Measurements from ENCODE around the gene CATSPER2.
"Not testable (repeated sequence)": the region's sequence is repeated elsewhere in the genome, so short reads cannot be mapped to it uniquely, and the experiment has no call there.

Gene CATSPER2

GRCh38 chr15:43626937-43627336 lies 21.7 kb downstream of the CATSPER2 start:
- H3K27me3 ChIP-seq (ENCODE audit: control insufficient read depth, insufficient read depth, low read length): peaks cover 13% of the 10 kb centered on the region
- H3K9me3 ChIP-seq (replicated peaks; ENCODE audit: low read length); H3K36me3 ChIP-seq (ENCODE audit: insufficient read depth, low read length); H3K4me2 ChIP-seq (ENCODE audit: low read length); H3K4me3 ChIP-seq (ENCODE audit: low read length); H3K9ac ChIP-seq (ENCODE audit: low read depth, low read length); H3K4me1 ChIP-seq (ENCODE audit: control insufficient read depth, insufficient read depth, low read length): not testable (repeated sequence)

- Histone ChIP-seq H3K9ac (ENCODE audit: low read depth, low read length) (no peak overlapping the region), H3K27me3 (ENCODE audit: control insufficient read depth, insufficient read depth, low read length) (peaks cover 21% of the 10 kb centered on the region), H3K36me3 (ENCODE audit: insufficient read depth, low read length) (no peaks in the 10 kb centered on the region), H3K4me1 (ENCODE audit: control insufficient read depth, insufficient read depth, low read length) (no peaks in the 10 kb centered on the region), H3K4me3 (ENCODE audit: low read length) (no peak overlapping the region), H3K9me3 (replicated peaks; ENCODE audit: low read length) (no peaks in the 10 kb centered on the region), H3K4me2 (ENCODE audit: low read length) (no peak overlapping the region)
These were observed 23.5 kb downstream of the CATSPER2 start for GRCh38 chr15:43625106-43625505.

DNA sequence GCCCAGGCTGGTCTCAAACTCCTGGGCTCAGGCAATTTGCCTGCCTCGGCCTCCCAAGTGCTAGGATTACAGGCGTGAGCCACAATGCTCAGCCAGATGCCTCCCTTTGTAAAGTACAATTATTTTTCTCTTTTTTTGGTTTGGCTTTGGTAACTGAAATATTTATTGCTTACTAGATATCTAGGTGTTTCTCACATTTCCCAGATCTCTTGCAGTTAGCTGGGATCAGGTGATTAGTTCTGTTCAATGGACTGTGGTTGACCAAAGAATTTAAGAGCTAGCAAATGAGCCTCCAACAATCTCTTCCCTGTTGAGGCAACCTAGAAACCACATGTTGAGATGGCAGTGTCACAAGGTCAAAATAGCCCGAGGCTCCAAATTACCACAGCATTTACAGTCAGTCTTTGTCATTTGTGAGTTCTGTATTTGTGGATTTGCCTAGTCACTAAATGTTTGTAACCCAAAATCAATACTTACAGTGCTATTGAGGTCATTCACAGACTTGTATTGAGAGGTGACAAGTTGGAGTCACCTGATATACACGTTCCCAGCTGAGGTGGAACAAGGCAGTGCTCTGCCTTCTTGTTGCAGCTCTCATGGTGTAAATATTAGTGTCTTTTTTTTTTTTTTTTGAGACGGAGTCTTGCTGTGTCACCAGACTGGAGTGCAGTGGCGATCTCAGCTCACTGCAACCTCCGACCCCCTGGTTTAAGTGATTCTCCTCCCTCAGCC lies 26.4 kb downstream of the CATSPER2 start:
- not testable (repeated sequence) for H3K9me3 ChIP-seq (replicated peaks; ENCODE audit: low read length); H3K36me3 ChIP-seq (ENCODE audit: insufficient read depth, low read length); H3K4me3 ChIP-seq (ENCODE audit: low read length); H3K4me1 ChIP-seq (ENCODE audit: control insufficient read depth, insufficient read depth, low read length); H3K4me2 ChIP-seq (ENCODE audit: low read length); H3K9ac ChIP-seq (ENCODE audit: low read depth, low read length)
- peaks cover 21% of the 10 kb centered on the region for H3K27me3 ChIP-seq (ENCODE audit: control insufficient read depth, insufficient read depth, low read length)

GRCh38 chr15:43618700-43619099 lies 29.9 kb downstream of the CATSPER2 start, which contains the start of gene STRC:
Gene STRC (minus strand): TSS chr15:43618800. CDS start chr15:43618722, 78 bp downstream.
- H3K36me3 ChIP-seq (ENCODE audit: insufficient read depth, low read length); H3K4me3 ChIP-seq (ENCODE audit: low read length); H3K9ac ChIP-seq (ENCODE audit: low read depth, low read length); H3K4me1 ChIP-seq (ENCODE audit: control insufficient read depth, insufficient read depth, low read length); H3K9me3 ChIP-seq (replicated peaks; ENCODE audit: low read length); H3K4me2 ChIP-seq (ENCODE audit: low read length): not testable (repeated sequence)
- peaks cover 13% of the 10 kb centered on the region for H3K27me3 ChIP-seq (ENCODE audit: control insufficient read depth, insufficient read depth, low read length)

DNA sequence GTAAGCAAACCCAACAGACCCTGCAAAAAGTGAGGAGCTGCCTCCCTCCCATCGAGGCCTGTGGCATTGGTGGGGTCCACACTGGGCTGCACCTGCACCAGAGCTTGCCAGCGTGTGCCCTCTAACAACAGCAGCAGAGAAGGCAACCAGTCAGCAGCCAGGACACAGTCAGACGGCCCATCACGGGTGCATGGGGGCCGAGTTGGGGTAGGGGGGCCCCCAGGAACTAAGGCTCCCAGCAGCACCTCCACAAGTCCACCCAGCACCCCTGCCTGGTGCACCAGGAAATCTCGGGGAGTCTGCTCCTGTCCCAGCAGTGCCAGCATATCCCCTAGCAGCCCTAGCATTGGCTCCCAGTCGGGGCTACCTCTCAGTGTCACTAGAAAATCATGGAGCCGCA lies 30.9 kb downstream of the CATSPER2 start:
- not testable (repeated sequence) for H3K4me3 ChIP-seq (ENCODE audit: low read length); H3K27me3 ChIP-seq (ENCODE audit: control insufficient read depth, insufficient read depth, low read length); H3K4me2 ChIP-seq (ENCODE audit: low read length); H3K4me1 ChIP-seq (ENCODE audit: control insufficient read depth, insufficient read depth, low read length); H3K9ac ChIP-seq (ENCODE audit: low read depth, low read length); H3K9me3 ChIP-seq (replicated peaks; ENCODE audit: low read length); H3K36me3 ChIP-seq (ENCODE audit: insufficient read depth, low read length)

- not testable (repeated sequence) for H3K9ac ChIP-seq (ENCODE audit: low read depth, low read length); H3K4me3 ChIP-seq (ENCODE audit: low read length); H3K36me3 ChIP-seq (ENCODE audit: insufficient read depth, low read length); H3K4me1 ChIP-seq (ENCODE audit: control insufficient read depth, insufficient read depth, low read length); H3K4me2 ChIP-seq (ENCODE audit: low read length); H3K9me3 ChIP-seq (replicated peaks; ENCODE audit: low read length)
- H3K27me3 ChIP-seq (ENCODE audit: control insufficient read depth, insufficient read depth, low read length): peaks cover 28% of the 10 kb centered on the region
These were observed 46.4 kb downstream of the CATSPER2 start for GRCh38 chr15:43602233-43602632.

GRCh38 chr15:43600200-43600599 lies 48.4 kb downstream of the CATSPER2 start:
- not testable (repeated sequence) for H3K4me1 ChIP-seq (ENCODE audit: control insufficient read depth, insufficient read depth, low read length)

DNA sequence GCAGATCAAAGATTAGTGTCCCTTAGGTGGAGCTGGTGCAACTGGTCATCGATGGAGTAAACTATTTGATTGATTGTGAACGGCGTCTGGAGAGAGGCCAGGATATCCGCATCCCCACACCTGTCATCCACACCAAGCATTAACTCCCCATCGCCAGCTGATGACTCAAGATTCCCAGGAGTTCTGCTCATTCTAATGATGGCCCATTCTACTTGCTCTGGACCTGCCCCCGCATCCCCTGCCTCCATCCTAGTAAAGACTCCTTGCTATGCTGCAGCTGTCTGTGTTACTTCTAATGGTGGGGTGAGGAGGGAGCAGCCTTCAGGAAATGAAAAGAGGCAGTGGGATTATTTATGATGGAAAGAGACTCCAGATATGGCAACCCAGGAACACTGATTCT lies 49.5 kb downstream of the CATSPER2 start:
- H3K4me3 ChIP-seq (ENCODE audit: low read length); H3K9ac ChIP-seq (ENCODE audit: low read depth, low read length); H3K36me3 ChIP-seq (ENCODE audit: insufficient read depth, low read length); H3K4me1 ChIP-seq (ENCODE audit: control insufficient read depth, insufficient read depth, low read length); H3K9me3 ChIP-seq (replicated peaks; ENCODE audit: low read length); H3K4me2 ChIP-seq (ENCODE audit: low read length): not testable (repeated sequence)
- peaks cover 23% of the 10 kb centered on the region for H3K27me3 ChIP-seq (ENCODE audit: control insufficient read depth, insufficient read depth, low read length)

More at GRCh38 chr15:43600200-43600599, 48.4 kb downstream of the CATSPER2 start:
- not testable (repeated sequence) for H3K36me3 ChIP-seq (ENCODE audit: insufficient read depth, low read length); H3K4me3 ChIP-seq (ENCODE audit: low read length); H3K9me3 ChIP-seq (replicated peaks; ENCODE audit: low read length); H3K4me2 ChIP-seq (ENCODE audit: low read length); H3K9ac ChIP-seq (ENCODE audit: low read depth, low read length)
- H3K27me3 ChIP-seq (ENCODE audit: control insufficient read depth, insufficient read depth, low read length): peaks cover 30% of the 10 kb centered on the region

GRCh38 chr15:43593328-43594190 lies 55.1 kb downstream of the CATSPER2 start, which contains the start of gene CKMT1B:
Gene CKMT1B (plus strand): TSS chr15:43594027. CDS start chr15:43594219, 192 bp downstream.
- H3K4me3 ChIP-seq (ENCODE audit: low read length): not testable (repeated sequence)

DNA sequence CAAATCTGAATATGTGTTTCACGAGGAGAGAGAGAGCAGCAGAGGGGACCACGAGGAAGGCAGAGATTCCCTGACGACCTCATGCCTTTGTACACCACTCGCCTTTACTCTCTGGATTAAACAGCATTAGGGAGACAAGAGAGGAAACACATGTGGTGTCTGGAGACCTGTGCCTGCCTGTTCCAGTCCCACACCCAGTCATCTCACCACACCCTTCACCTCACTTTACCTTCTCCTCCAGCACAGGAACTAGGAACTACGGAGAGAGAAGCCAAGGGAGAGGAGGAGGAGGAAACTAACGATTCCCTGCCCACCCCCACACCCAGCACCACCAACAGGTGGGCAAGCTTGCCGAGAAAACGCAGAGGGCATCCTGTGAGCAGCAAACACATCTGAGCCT lies 55.8 kb downstream of the CATSPER2 start:
- not testable (repeated sequence) for H3K36me3 ChIP-seq (ENCODE audit: insufficient read depth, low read length); H3K9me3 ChIP-seq (replicated peaks; ENCODE audit: low read length); H3K4me2 ChIP-seq (ENCODE audit: low read length); H3K9ac ChIP-seq (ENCODE audit: low read depth, low read length); H3K4me3 ChIP-seq (ENCODE audit: low read length); H3K27me3 ChIP-seq (ENCODE audit: control insufficient read depth, insufficient read depth, low read length); H3K4me1 ChIP-seq (ENCODE audit: control insufficient read depth, insufficient read depth, low read length)

More at GRCh38 chr15:43593328-43594190, 55.1 kb downstream of the CATSPER2 start, which contains the start of gene CKMT1B:
- not testable (repeated sequence) for H3K36me3 ChIP-seq (ENCODE audit: insufficient read depth, low read length); H3K9ac ChIP-seq (ENCODE audit: low read depth, low read length); H3K4me2 ChIP-seq (ENCODE audit: low read length); H3K27me3 ChIP-seq (ENCODE audit: control insufficient read depth, insufficient read depth, low read length); H3K9me3 ChIP-seq (replicated peaks; ENCODE audit: low read length); H3K4me1 ChIP-seq (ENCODE audit: control insufficient read depth, insufficient read depth, low read length)

DNA sequence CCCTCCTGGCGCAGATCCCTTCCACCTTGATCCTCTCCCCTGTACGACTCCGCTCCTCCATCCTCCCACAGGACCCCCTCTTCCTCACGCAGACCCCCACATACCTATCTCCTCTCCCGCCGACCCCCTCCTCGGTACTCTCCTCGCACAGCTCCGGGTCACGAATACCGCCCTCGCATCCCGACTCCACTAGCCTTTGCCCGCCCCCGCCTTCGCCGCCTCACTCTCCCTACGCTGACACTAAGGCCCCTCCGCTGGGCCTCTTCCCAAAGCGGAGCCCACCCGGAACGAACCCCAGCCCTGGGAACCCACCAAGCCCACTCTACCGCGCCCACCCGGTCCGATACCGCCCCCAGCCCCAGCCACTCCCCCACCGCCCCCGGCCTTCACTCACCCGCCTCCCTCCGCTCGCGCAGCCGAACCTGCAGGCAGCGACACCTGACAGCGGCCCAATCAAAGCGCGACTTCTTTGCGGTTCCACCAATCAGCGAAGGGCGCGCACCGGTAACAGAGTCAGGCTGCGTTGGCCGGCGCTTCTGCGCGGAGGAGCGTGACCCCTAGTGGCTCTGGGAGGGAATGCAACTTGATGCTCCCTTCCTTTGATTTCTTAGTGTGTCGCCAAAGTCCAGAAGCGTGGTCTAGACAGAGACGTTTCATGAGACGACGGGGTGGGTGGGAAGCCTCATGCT lies 58.7 kb downstream of the CATSPER2 start, which contains the start of gene PPIP5K1:
TSS of gene PPIP5K1 (minus strand) at position 431 of the 689 bp plus-strand sequence. CDS start 5,704 bp downstream, outside the sequence.
- not testable (repeated sequence) for H3K4me2 ChIP-seq (ENCODE audit: low read length); H3K27me3 ChIP-seq (ENCODE audit: control insufficient read depth, insufficient read depth, low read length); H3K4me3 ChIP-seq (ENCODE audit: low read length); H3K36me3 ChIP-seq (ENCODE audit: insufficient read depth, low read length); H3K9me3 ChIP-seq (replicated peaks; ENCODE audit: low read length); H3K4me1 ChIP-seq (ENCODE audit: control insufficient read depth, insufficient read depth, low read length); H3K9ac ChIP-seq (ENCODE audit: low read depth, low read length)
